Natural killer cell (primary cell): ENCODE data around the gene RBBP4. TPM values are rescaled to one million over a fixed set of nuclear protein-coding genes. Genes with fewer than 3 reads are reported as not detected.

Source experiments
- ATAC-seq, 3 donors: fragments of 150-1000 bp in 2 of 3; fragments of 200-7000 bp in 1 of 3; cut with Tn5 transposase; 1 replicate in 1 of 3; 2 replicates in 2 of 3; pipeline ENCODE4 v1.10.0; 2021; ENCODE audit warnings: mild to moderate bottlenecking in 2 of 3, moderate library complexity in 2 of 3
- DNase-seq, 2 donors: peaks; one replicate each; pipeline versions ENCODE4 v3.0.0 to v3.0.0-alpha.2; 2013 to 2021; ENCODE audit warnings: mixed read lengths in 1 of 2
- H3K27ac ChIP-seq: one replicate; pipeline ENCODE4 v1.5.1; 2013; ENCODE audit warnings: mild to moderate bottlenecking, low read length
- H3K27me3 ChIP-seq: one replicate; pipeline ENCODE4 v1.6.1; 2013; ENCODE audit warnings: low read length; ENCODE audit not compliant: control insufficient read depth, insufficient read depth
- H3K36me3 ChIP-seq: one replicate; pipeline ENCODE4 v1.6.1; 2013; ENCODE audit warnings: low read length; ENCODE audit not compliant: control insufficient read depth, insufficient read depth
- H3K4me1 ChIP-seq: one replicate; pipeline ENCODE4 v1.6.1; 2013; ENCODE audit warnings: low read length; ENCODE audit not compliant: control insufficient read depth, insufficient read depth
- H3K4me3 ChIP-seq: one replicate; pipeline ENCODE4 v1.5.1; 2013; ENCODE audit warnings: low read length
- H3K9me3 ChIP-seq: one replicate; pipeline ENCODE4 v1.6.1; 2013; ENCODE audit warnings: low read length; ENCODE audit not compliant: control insufficient read depth, insufficient read depth
- H3K27ac Mint-ChIP-seq, 2 donors: one replicate each; pipeline ENCODE4 v1.8.0; 2022; ENCODE audit warnings: mild to moderate bottlenecking in 2 of 2, mixed read lengths in 2 of 2, moderate library complexity in 1 of 2
- H3K27me3 Mint-ChIP-seq, 2 donors: one replicate each; pipeline ENCODE4 v1.8.0; 2022; ENCODE audit warnings: low read depth in 2 of 2, mixed read lengths in 2 of 2
- H3K36me3 Mint-ChIP-seq: one replicate; pipeline ENCODE4 v1.8.0; 2022; ENCODE audit warnings: mixed read lengths
- H3K4me1 Mint-ChIP-seq, 2 donors: one replicate each; pipeline ENCODE4 v1.8.0; 2022; ENCODE audit warnings: mixed read lengths in 2 of 2
- H3K4me3 Mint-ChIP-seq: one replicate; pipeline ENCODE4 v1.8.0; 2022; ENCODE audit warnings: mild to moderate bottlenecking, moderate library complexity, mixed read lengths
- H3K9me3 Mint-ChIP-seq, 2 donors: one replicate each; pipeline ENCODE4 v1.8.0; 2022; ENCODE audit warnings: mixed read lengths in 2 of 2
- CTCF ChIP-seq: fragments of 200-600 bp; IDR thresholded peaks from one replicate; pipeline ENCODE4 v1.8.0; 2022; ENCODE audit warnings: antibody characterized with exemption
- WGBS: methylation state at CpG from one replicate; pipeline ENCODE4 v1.1.7; 2013; ENCODE audit warnings: missing lambda C conversion rate; ENCODE audit not compliant: insufficient coverage; 5-methylcytosine and 5-hydroxymethylcytosine counted together
- intact Hi-C: fragments of 100-400 bp; cut with micrococcal nuclease; formaldehyde crosslinking; loops from one replicate; pipeline ENCODE4 v1.14.2; 2022
- total RNA-seq, 4 donors: library from RNA; stranded (reverse); fragments of 120-200 nt in 1 of 4; gene quantifications; one replicate each; pipeline versions ENCODE4 v1.2.3 to v1.2.4, GENCODE V29; 2013 to 2022

The RBBP4 gene
- total RNA-seq, 3 donors from 2014 or later (not counting 1 experiment from before 2014, with no cell fraction given): 199 to 241 (median 224) TPM

GRCh38 chr1:32714277-32714676 is 63.3 kb downstream of the RBBP4 start:
- intact Hi-C loops: loop anchor here (10.0 kb wide), 1 partner anchor 371 kb away; the partner anchor contains the start of gene AZIN2
- WGBS: 87% methylated on average over 4 of the region's 4 CpGs
- H3K27ac ChIP-seq: no peak overlapping the region
- no peaks in the 10 kb centered on the region for H3K27me3 ChIP-seq
- Mint-ChIP-seq H3K4me1 (peaks cover 4 to 16% of the 10 kb centered on the region in 2 donors), H3K27me3 (peaks cover 0 to 9% of the 10 kb centered on the region in 2 donors), H3K4me3 (no peak overlapping the region), H3K9me3 (no peaks in the 10 kb centered on the region), H3K36me3 (no peaks in the 10 kb centered on the region), H3K27ac (no peak overlapping the region)
- TF ChIP-seq CTCF: no peak
- H3K36me3 ChIP-seq: no peaks in the 10 kb centered on the region
- no peak overlapping the region for H3K4me3 ChIP-seq
- no peak for DNase-seq
- no peaks in the 10 kb centered on the region for H3K9me3 ChIP-seq
- ATAC-seq: no peak
- peaks cover 11% of the 10 kb centered on the region for H3K4me1 ChIP-seq

- H3K27me3 ChIP-seq: no peaks in the 10 kb centered on the region
- no peak for TF ChIP-seq CTCF
- Mint-ChIP-seq H3K4me1 (peaks cover 4 to 16% of the 10 kb centered on the region in 2 donors), H3K36me3 (no peaks in the 10 kb centered on the region), H3K4me3 (no peak overlapping the region), H3K27ac (no peak overlapping the region), H3K9me3 (no peaks in the 10 kb centered on the region), H3K27me3 (peaks cover 0 to 11% of the 10 kb centered on the region in 2 donors)
- no peaks in the 10 kb centered on the region for H3K9me3 ChIP-seq
- no peaks in the 10 kb centered on the region for H3K36me3 ChIP-seq
- ATAC-seq (no peak), DNase-seq (no peak)
- 90% methylated on average over 4 of the region's 4 CpGs for WGBS
- no peak overlapping the region for H3K4me3 ChIP-seq
- peaks cover 11% of the 10 kb centered on the region for H3K4me1 ChIP-seq
- intact Hi-C loops: loop anchor here (10.0 kb wide), 1 partner anchor 369 kb away; the partner anchor contains the start of gene AZIN2
- H3K27ac ChIP-seq: no peak overlapping the region
Observed at GRCh38 chr1:32715901-32716311, 64.9 kb downstream of the RBBP4 start.

- Histone ChIP-seq H3K4me1 (peaks cover 11% of the 10 kb centered on the region), H3K9me3 (no peaks in the 10 kb centered on the region), H3K27me3 (no peaks in the 10 kb centered on the region), H3K36me3 (no peaks in the 10 kb centered on the region), H3K27ac (no peak overlapping the region), H3K4me3 (no peak overlapping the region)
- intact Hi-C loops: loop anchor here (10.0 kb wide), 1 partner anchor 368 kb away; the partner anchor contains the start of gene AZIN2
- WGBS: 25% methylated on average over 9 of the region's 9 CpGs
- no peak for TF ChIP-seq CTCF
- Mint-ChIP-seq H3K4me3 (no peak overlapping the region), H3K27me3 (peaks cover 0 to 11% of the 10 kb centered on the region in 2 donors), H3K9me3 (no peaks in the 10 kb centered on the region), H3K4me1 (peaks cover 4 to 16% of the 10 kb centered on the region in 2 donors), H3K27ac (no peak overlapping the region), H3K36me3 (no peaks in the 10 kb centered on the region)
- DNase-seq: peak in 1 of 2 donors; percentile 61
- peak in 1 of 3 donors; percentile 27 for ATAC-seq
Observed at GRCh38 chr1:32716312-32717148, 65.5 kb downstream of the RBBP4 start.
